HG02852 (cell line): ENCODE data around the gene MITF.

Source experiments
- ATAC-seq: cut with Tn5 transposase; IDR thresholded peaks from one replicate; pipeline ENCODE4 v1.9.1; 2021; ENCODE audit warnings: mild to moderate bottlenecking, moderate library complexity; ENCODE audit not compliant: unreplicated experiment

Gene MITF

GRCh38 chr3:69998759-69999139, 259.5 kb downstream of the MITF start:
- no peak for ATAC-seq

GRCh38 chr3:69999140-70000027, 260.1 kb downstream of the MITF start, which contains the start of gene SAMMSON:
Gene SAMMSON (plus strand): TSS chr3:69999733.
- ATAC-seq, result no peak

- no peak for ATAC-seq
Observed at GRCh38 chr3:70000028-70000410, 260.8 kb downstream of the MITF start.

GRCh38 chr3:70000563-70001081, 261.4 kb downstream of the MITF start:
- ATAC-seq, result no peak

GRCh38 chr3:70003119-70003518, 263.9 kb downstream of the MITF start:
- no peak for ATAC-seq

- no peak for ATAC-seq
Observed at GRCh38 chr3:70006089-70006488, 266.8 kb downstream of the MITF start.

- ATAC-seq, result no peak
Observed at GRCh38 chr3:70010346-70010745, 271.1 kb downstream of the MITF start.

- ATAC-seq, result no peak
Observed at GRCh38 chr3:70011582-70011981, 272.3 kb downstream of the MITF start.
